HUES64 (cell line): ENCODE data around the gene SYMPK.

Source experiments
- H3K27ac ChIP-seq: 2 replicates; pipeline ENCODE4 v1.7.0; 2013; ENCODE audit warnings: low read depth, low read length, inconsistent platforms
- H3K27me3 ChIP-seq: 2 replicates; pipeline ENCODE4 v1.6.1; 2013; ENCODE audit warnings: mild to moderate bottlenecking, low read length; ENCODE audit not compliant: insufficient read depth
- H3K36me3 ChIP-seq: 2 replicates; pipeline ENCODE4 v1.6.1; 2013; ENCODE audit warnings: mild to moderate bottlenecking, low read length; ENCODE audit not compliant: insufficient read depth
- H3K4me1 ChIP-seq: 2 replicates; pipeline ENCODE4 v1.6.1; 2013; ENCODE audit warnings: mild to moderate bottlenecking, low read length, moderate library complexity; ENCODE audit not compliant: insufficient read depth
- H3K4me3 ChIP-seq: 2 replicates; pipeline ENCODE4 v1.5.1; 2013; ENCODE audit warnings: mild to moderate bottlenecking, low read length, moderate library complexity
- H3K9ac ChIP-seq: 2 replicates; pipeline ENCODE4 v1.6.1; 2013; ENCODE audit warnings: mild to moderate bottlenecking, low read depth, low read length
- H3K9me3 ChIP-seq: 2 replicates; pipeline ENCODE4 v1.6.1; 2013; ENCODE audit warnings: low read depth, low read length; ENCODE audit not compliant: insufficient read depth
- WGBS: fragments of 150-250, 120-280 bp; methylation state at CpG from one replicate; pipeline ENCODE4 v1.1.7; 2013; ENCODE audit warnings: missing lambda C conversion rate; 5-methylcytosine and 5-hydroxymethylcytosine counted together

The SYMPK gene

GRCh38 chr19:45834970-45835369, 28.0 kb downstream of the SYMPK start:
- H3K27me3 ChIP-seq: no peaks in the 10 kb centered on the region
- H3K36me3 ChIP-seq: peaks cover 93% of the 10 kb centered on the region
- H3K27ac ChIP-seq: no peak overlapping the region
- H3K4me1 ChIP-seq: no peaks in the 10 kb centered on the region
- no peaks in the 10 kb centered on the region for H3K9me3 ChIP-seq
- H3K9ac ChIP-seq: no peak overlapping the region
- no peak overlapping the region for H3K4me3 ChIP-seq
- WGBS: 95% methylated on average over 7 of the region's 7 CpGs

DNA sequence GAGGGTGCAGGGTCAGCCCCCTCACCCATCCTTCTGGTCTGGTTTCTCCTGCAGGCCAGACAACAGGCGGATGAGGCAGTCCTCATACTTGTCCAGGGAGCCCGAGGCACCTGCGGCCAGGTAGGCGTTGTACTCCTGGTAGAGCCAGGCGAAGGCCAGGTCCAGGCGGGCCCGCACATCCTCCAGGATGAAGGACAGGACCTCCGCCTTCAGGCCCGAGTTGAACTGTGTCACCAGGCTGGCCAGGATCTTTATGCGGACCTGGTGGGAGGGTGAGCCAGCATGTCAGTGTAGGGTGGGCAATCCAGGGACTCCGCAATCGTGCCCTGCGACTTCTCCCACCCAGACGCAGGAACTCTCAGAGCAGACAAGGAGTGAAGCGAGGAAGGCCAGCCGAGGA, 34.0 kb downstream of the SYMPK start:
- Histone ChIP-seq H3K9ac (no peak overlapping the region), H3K4me3 (no peak overlapping the region), H3K9me3 (no peaks in the 10 kb centered on the region), H3K27ac (no peak overlapping the region), H3K27me3 (no peaks in the 10 kb centered on the region), H3K4me1 (no peaks in the 10 kb centered on the region), H3K36me3 (peaks cover 95% of the 10 kb centered on the region)
- WGBS: 96% methylated on average over 16 of the region's 16 CpGs

GRCh38 chr19:45828523-45828922, 34.4 kb downstream of the SYMPK start:
- Histone ChIP-seq H3K4me1 (no peaks in the 10 kb centered on the region), H3K4me3 (no peak overlapping the region), H3K27me3 (no peaks in the 10 kb centered on the region), H3K36me3 (peaks cover 94% of the 10 kb centered on the region), H3K9ac (no peak overlapping the region), H3K9me3 (no peaks in the 10 kb centered on the region), H3K27ac (no peak overlapping the region)
- 93% methylated on average over 9 of the region's 9 CpGs for WGBS

DNA sequence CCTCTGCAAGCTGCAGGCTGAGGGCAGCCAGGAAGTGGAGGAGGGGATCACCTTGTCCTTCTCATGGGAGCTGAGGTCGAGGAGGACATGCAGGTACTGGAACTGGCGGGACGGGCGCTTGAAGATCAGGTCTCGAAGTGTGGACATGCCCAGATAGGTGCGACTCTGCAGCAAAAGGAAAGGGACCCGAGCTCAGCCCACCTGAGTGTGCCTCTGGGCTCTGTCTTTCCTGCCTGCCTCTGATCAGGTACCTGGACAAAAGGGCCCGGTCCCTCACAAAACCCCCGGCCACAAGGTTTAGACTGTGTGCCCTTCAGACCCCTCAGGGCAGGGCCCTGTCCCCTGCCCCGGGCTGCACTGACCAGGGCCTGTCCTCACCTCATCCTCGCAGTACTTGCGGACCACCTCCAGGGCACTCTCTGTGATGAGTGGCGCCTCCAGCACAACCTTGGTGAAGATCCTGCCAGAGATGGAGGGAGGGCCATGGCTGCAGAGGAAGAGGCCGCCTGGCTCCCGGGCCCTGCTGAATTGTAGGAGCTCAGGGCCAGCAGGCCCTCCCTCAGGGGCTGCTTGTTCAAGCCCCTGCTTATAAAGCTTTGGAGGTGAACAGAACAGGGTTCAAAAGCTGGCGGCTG, 35.4 kb downstream of the SYMPK start:
- WGBS: 94% methylated on average over 16 of the region's 16 CpGs
- peaks cover 95% of the 10 kb centered on the region for H3K36me3 ChIP-seq

DNA sequence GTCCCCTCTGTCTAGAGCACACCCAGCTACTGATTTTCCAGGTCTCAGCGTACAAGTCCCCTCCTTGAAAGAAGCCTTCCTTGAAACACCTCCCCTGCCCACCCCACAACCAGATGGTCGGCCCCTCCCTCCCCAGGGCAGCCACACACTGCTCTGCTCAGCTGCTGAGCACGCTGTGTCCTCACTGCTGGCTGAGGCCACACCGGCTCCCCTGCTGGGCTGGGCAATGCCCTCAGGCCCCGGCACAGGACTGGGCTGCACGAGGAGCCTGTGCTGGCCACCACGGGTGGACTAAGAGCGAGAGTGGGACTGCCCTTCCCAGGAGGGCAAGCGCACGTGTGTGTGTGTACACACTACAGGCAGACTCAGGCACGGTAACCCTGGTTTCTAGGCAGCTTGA, 36.0 kb downstream of the SYMPK start:
- no peak overlapping the region for H3K9ac ChIP-seq
- no peaks in the 10 kb centered on the region for H3K27me3 ChIP-seq
- H3K36me3 ChIP-seq: peaks cover 93% of the 10 kb centered on the region
- H3K9me3 ChIP-seq: no peaks in the 10 kb centered on the region
- no peaks in the 10 kb centered on the region for H3K4me1 ChIP-seq
- WGBS: 89% methylated on average over 11 of the region's 11 CpGs
- no peak overlapping the region for H3K27ac ChIP-seq
- no peak overlapping the region for H3K4me3 ChIP-seq

More for the DNA sequence above, 35.4 kb downstream of the SYMPK start:
- Histone ChIP-seq H3K9me3 (no peaks in the 10 kb centered on the region), H3K4me3 (no peak overlapping the region), H3K27me3 (no peaks in the 10 kb centered on the region), H3K9ac (no peak overlapping the region), H3K4me1 (no peaks in the 10 kb centered on the region), H3K27ac (no peak overlapping the region)

DNA sequence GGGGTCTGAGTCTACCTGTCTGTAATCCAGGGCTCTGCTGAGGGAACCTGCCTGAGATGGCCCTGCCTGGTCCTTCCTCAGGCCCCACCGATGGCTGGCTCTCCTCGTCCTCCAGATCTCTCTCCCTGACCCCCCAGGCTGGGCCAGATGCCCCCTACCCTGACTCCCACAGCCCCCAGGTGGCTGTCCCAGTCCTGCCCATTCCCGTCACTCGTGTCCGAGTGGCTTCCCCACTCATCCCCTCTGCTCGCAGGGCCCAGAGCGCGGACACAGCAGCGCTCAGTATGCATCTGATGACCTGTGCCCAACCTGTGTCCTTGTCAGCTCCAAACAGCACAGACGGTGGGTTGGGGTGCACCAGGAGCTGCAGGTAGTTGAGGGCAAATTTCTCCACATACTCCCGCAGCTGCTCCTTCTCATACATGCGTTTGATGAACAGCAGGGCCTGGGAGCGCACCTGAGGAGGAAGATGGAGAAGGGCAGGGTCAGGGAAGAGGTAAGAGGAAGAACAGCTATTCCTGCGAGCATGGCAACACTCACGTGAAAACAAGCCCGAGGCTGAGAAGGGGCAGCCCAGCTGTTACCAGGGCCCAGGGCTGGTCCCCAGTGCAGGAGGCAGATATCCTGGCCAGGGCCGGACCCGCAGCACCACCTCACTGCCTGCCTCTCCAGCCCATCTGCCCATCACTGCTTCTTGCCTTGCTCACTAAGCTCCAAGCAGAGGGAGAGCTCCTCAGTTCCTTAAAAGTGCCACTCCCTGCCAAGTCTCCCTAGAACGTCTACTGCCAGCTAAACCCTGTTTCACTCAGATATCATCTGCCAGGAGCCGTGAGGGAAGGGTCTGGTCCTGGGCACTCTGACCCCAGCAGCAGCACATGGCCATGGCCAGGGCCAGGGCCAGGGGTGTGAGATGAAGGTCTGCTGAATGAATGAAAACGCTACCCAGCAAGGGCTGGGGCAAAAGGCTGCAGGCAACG, 36.7 kb downstream of the SYMPK start:
- no peaks in the 10 kb centered on the region for H3K4me1 ChIP-seq
- no peaks in the 10 kb centered on the region for H3K27me3 ChIP-seq
- H3K27ac ChIP-seq: no peak overlapping the region
- H3K4me3 ChIP-seq: no peak overlapping the region
- H3K9ac ChIP-seq: no peak overlapping the region
- 87% methylated on average over 22 of the region's 22 CpGs for WGBS
- H3K36me3 ChIP-seq: peaks cover 93% of the 10 kb centered on the region
- H3K9me3 ChIP-seq: no peaks in the 10 kb centered on the region

GRCh38 chr19:45825263-45825605, 37.7 kb downstream of the SYMPK start:
- H3K4me3 ChIP-seq: no peak overlapping the region
- no peaks in the 10 kb centered on the region for H3K4me1 ChIP-seq
- H3K36me3 ChIP-seq: peaks cover 94% of the 10 kb centered on the region
- no peaks in the 10 kb centered on the region for H3K27me3 ChIP-seq
- no peaks in the 10 kb centered on the region for H3K9me3 ChIP-seq
- no peak overlapping the region for H3K9ac ChIP-seq
- 98% methylated on average over 8 of the region's 8 CpGs for WGBS
- no peak overlapping the region for H3K27ac ChIP-seq

GRCh38 chr19:45824531-45825262, 38.2 kb downstream of the SYMPK start:
- 95% methylated on average over 26 of the region's 26 CpGs for WGBS
- no peak overlapping the region for H3K27ac ChIP-seq
- H3K4me3 ChIP-seq: no peak overlapping the region
- H3K27me3 ChIP-seq: no peaks in the 10 kb centered on the region
- no peak overlapping the region for H3K9ac ChIP-seq
- H3K36me3 ChIP-seq: peaks cover 94% of the 10 kb centered on the region
- H3K4me1 ChIP-seq: no peaks in the 10 kb centered on the region
- H3K9me3 ChIP-seq: no peaks in the 10 kb centered on the region

DNA sequence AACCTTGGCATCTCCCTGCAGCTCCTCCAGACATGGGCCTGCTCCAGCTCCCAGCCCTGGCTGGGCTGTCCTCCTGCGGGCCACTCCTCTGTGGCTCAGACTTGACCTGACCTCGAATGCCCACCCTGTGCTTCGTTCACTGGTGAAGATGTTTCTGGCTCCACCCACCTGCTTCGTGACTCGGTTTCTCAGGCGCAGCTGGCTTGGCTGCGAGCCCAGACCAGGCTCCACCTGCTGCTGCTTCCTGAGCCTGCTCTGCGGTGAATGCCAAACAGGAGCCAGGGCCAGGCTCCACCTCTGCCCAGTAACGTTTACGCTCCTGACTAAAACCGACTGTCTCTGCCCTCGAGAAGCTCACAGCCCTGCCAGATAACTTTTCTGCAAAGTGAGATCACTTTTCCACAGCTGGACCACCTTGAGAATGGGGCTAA, 38.9 kb downstream of the SYMPK start:
- Histone ChIP-seq H3K36me3 (peaks cover 89% of the 10 kb centered on the region), H3K27ac (no peak overlapping the region)
- WGBS: 94% methylated on average over 12 of the region's 12 CpGs

GRCh38 chr19:45823182-45823581, 39.8 kb downstream of the SYMPK start:
- H3K36me3 ChIP-seq: peaks cover 81% of the 10 kb centered on the region
- no peak overlapping the region for H3K4me3 ChIP-seq
- H3K27ac ChIP-seq: no peak overlapping the region
- WGBS: 96% methylated on average over 12 of the region's 12 CpGs
- H3K9ac ChIP-seq: no peak overlapping the region
- H3K4me1 ChIP-seq: peaks cover 3% of the 10 kb centered on the region; the same call in 1 of the 2 replicates
- H3K27me3 ChIP-seq: no peaks in the 10 kb centered on the region
- H3K9me3 ChIP-seq: no peaks in the 10 kb centered on the region

More for the DNA sequence above, 38.9 kb downstream of the SYMPK start:
- H3K27me3 ChIP-seq: no peaks in the 10 kb centered on the region
- H3K9me3 ChIP-seq: no peaks in the 10 kb centered on the region
- H3K9ac ChIP-seq: no peak overlapping the region
- H3K4me3 ChIP-seq: no peak overlapping the region
- H3K4me1 ChIP-seq: no peaks in the 10 kb centered on the region

DNA sequence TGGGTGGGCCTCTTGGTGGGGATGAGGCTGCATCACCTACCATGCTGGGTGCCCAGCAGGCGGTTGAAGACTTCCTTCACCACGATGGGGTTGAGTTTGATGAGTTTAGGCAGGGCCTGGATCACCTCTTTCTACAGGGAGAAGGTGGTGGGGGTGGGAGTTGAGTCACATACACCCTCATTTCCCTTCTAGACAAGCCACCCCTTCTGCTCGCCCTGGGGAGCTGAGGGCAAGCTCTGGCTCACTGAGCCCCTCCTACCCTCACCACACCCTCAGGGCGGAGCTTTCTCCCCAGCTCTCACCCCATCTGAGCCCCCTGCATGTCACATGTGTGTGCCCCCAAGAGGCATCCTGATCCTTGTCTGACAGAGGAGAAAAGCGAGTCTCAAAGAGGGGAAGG, 40.2 kb downstream of the SYMPK start:
- no peaks in the 10 kb centered on the region for H3K27me3 ChIP-seq
- no peak overlapping the region for H3K27ac ChIP-seq
- 92% methylated on average over 5 of the region's 5 CpGs for WGBS
- no peak overlapping the region for H3K9ac ChIP-seq
- H3K4me3 ChIP-seq: no peak overlapping the region
- no peaks in the 10 kb centered on the region for H3K9me3 ChIP-seq
- peaks cover 76% of the 10 kb centered on the region for H3K36me3 ChIP-seq
- peaks cover 7% of the 10 kb centered on the region for H3K4me1 ChIP-seq
